Omental fat pad (tissue), 4 donors: ENCODE data around the gene TOGARAM1. TPM values are rescaled to one million over a fixed set of nuclear protein-coding genes. Genes with fewer than 3 reads are reported as not detected.

Experiments
- ATAC-seq: fragments of 150-250 bp; one replicate; pipeline ENCODE4 v1.9.1; 2016; ENCODE audit warnings: mild to moderate bottlenecking, moderate library complexity; ENCODE audit not compliant: low FRiP score
- DNase-seq: peaks from one replicate; pipeline ENCODE4 v3.0.0-alpha.2; 2019; ENCODE audit warnings: low spot score
- total RNA-seq, 4 donors: library from RNA; depleted of rRNA; stranded (reverse); fragments of >200 nt; gene quantifications; one replicate each; pipeline ENCODE4 v1.1.0, GENCODE V29; 2016
- TF ChIP-seq, protein P1 (sequence below), 3 donors: fragments of 450-650 bp; IDR thresholded peaks; one replicate each; pipeline ENCODE4 v1.5.1; 2016 to 2017; ENCODE audit warnings: antibody characterized with exemption in 3 of 3, mild to moderate bottlenecking in 3 of 3, moderate library complexity in 2 of 3

The TOGARAM1 gene
- total RNA-seq, 4 donors from 2014 or later = 12.2 to 25.3 (median 19.3) TPM

DNA sequence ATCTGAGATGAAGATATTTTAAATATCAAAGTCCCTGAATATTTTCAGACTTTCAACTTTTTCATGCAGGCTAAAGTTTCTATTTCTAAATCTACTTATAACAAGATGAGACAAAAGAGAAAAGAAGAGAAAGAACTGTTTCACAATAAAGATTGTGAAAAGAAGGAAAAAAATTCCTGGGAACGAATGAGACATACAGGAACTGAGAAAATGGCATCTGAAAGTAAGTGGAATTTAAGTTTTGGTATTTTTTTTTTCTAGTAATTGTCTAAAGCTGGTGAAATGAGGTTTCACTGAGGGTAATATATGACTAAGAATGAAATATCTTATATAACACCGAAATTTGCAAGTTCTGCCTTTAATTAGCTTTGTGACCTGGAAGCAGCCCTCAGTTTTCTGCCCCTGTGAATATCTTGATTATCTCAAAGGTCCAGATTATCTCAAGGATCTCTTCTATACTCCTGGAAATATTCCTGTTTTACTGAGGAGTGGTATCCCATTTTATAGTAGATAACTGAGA lies 66.2 kb downstream of the TOGARAM1 start:
- ATAC-seq = no peak
- TF ChIP-seq, protein P1, sequence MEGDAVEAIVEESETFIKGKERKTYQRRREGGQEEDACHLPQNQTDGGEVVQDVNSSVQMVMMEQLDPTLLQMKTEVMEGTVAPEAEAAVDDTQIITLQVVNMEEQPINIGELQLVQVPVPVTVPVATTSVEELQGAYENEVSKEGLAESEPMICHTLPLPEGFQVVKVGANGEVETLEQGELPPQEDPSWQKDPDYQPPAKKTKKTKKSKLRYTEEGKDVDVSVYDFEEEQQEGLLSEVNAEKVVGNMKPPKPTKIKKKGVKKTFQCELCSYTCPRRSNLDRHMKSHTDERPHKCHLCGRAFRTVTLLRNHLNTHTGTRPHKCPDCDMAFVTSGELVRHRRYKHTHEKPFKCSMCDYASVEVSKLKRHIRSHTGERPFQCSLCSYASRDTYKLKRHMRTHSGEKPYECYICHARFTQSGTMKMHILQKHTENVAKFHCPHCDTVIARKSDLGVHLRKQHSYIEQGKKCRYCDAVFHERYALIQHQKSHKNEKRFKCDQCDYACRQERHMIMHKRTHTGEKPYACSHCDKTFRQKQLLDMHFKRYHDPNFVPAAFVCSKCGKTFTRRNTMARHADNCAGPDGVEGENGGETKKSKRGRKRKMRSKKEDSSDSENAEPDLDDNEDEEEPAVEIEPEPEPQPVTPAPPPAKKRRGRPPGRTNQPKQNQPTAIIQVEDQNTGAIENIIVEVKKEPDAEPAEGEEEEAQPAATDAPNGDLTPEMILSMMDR (IDR thresholded peaks at IDR 0.05) = no peak
- DNase-seq = no peak

DNA sequence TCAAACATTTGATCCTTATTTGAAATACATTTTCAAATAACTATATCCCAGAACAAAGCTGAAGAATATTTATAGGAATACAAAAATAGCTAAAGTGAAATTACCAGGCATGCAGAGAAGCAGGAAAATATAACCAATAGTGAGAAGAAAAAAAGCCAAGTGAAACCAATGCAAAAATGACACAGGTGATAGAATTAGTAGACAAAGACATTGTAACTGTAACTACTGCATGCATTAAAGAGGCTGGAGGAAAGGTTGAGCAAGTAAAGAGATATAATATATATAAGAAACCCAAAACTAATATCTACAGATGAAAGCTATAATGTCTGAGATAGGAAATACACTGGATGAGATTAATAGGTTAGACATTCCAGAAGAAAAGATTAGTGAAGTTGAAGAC lies 72.7 kb downstream of the TOGARAM1 start:
- DNase-seq = no peak
- ATAC-seq = no peak
- TF ChIP-seq, protein P1 (IDR thresholded peaks at IDR 0.05) = no peak

- TF ChIP-seq, protein P1 (IDR thresholded peaks at IDR 0.05) = no peak
- DNase-seq = no peak
- no peak for ATAC-seq
Measured at GRCh38 chr14:45038256-45038655, 76.3 kb downstream of the TOGARAM1 start.

DNA sequence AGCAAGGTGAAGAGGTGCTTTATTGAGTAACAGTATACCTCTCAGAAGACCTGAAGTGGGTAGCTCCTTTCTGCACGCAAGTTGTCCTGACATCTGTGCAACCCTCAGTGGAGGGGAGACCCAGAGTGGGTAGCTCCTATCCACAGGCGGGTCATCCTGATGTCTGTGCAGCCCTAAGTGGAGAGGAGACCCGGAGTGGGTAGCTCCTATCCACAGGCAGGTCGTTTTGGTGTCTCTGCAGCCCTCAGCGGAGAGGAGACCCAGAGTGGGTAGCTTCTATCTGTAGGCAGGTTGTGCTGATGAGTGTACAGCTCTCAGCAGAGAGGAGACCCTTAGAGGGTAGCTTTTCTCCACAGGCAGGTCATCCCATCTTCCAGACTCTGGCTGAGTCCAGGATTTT lies 76.9 kb downstream of the TOGARAM1 start:
- TF ChIP-seq, protein P1 (IDR thresholded peaks at IDR 0.05) = no peak
- no peak for ATAC-seq
- DNase-seq = no peak

DNA sequence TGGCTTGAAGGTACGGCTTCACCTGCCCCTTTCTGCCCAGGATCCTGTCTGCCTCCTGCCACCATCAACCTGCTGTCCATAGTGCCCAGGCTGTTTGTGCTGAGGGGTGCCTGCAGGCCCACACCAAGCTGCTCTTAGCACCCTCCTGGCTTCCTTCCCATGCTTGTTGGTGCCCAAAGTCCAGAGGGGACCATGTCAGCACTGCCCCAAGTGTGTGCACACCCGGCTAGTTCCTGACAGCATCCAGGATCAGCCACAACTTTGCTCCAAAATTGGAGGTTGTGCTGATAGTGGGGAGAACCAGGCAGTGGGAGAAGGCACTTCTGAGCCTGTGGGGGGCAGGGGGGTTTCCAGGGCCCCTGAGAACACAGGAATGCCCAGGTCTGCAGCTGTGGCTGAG lies 77.4 kb downstream of the TOGARAM1 start:
- TF ChIP-seq, protein P1 (IDR thresholded peaks at IDR 0.05) = no peak
- peak; percentile 14 for ATAC-seq
- no peak for DNase-seq

- no peak for ATAC-seq
- DNase-seq = no peak
- TF ChIP-seq, protein P1 (IDR thresholded peaks at IDR 0.05) = no peak
Measured at GRCh38 chr14:45041641-45042040, 79.7 kb downstream of the TOGARAM1 start.

DNA sequence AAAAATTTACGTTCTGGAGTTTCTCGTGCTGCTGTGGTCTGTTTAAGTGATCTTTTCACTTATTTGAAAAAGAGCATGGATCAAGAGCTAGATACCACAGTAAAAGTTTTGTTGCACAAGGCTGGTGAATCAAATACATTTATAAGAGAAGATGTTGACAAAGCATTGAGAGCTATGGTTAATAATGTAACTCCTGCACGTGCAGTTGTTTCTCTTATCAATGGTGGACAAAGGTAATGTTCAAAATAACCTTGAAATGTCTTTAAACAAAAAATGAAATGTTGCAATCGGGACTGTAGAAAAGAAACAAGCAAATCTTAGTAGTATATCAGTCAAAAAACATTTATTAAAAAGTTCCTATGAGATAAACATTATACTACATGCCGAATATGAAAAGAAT lies 82.6 kb downstream of the TOGARAM1 start:
- TF ChIP-seq, protein P1 (IDR thresholded peaks at IDR 0.05) = no peak
- ATAC-seq (no peak), DNase-seq (no peak)
